CD14-positive monocyte (primary cell): ENCODE results near the gene PSMD13. TPM values are rescaled to one million over a fixed set of nuclear protein-coding genes. Genes with fewer than 3 reads are reported as not detected.

Source experiments
- DNase-seq, 3 donors: peaks; one replicate each; pipeline ENCODE4 v3.0.0-alpha.2; 2011 to 2022
- H2AFZ ChIP-seq: 2 replicates; pipeline ENCODE4 v1.6.0; 2012; ENCODE audit warnings: mild to moderate bottlenecking, low read depth, low read length, inconsistent platforms; ENCODE audit not compliant: insufficient read depth, poor library complexity, severe bottlenecking
- H3K27ac ChIP-seq, 2 donors: 1 replicate in 1 of 2; 2 replicates in 1 of 2; pipeline ENCODE4 v1.5.1; 2012 to 2013; ENCODE audit warnings: low read length in 2 of 2, control low read depth in 1 of 2, inconsistent platforms in 1 of 2, low read depth in 1 of 2, mild to moderate bottlenecking in 1 of 2
- H3K27me3 ChIP-seq, 2 donors: one replicate each; pipeline versions ENCODE4 v1.6.0 to v1.6.1; 2011 to 2013; ENCODE audit warnings: low read length in 2 of 2; ENCODE audit not compliant: control insufficient read depth in 2 of 2, insufficient read depth in 2 of 2
- H3K36me3 ChIP-seq, 2 donors: replicated peaks in 1 of 2; 1 replicate in 1 of 2; 2 replicates in 1 of 2; pipeline versions ENCODE4 v1.5.1 to v1.6.1; 2012 to 2013; ENCODE audit warnings: low read length in 2 of 2, control low read depth in 1 of 2, inconsistent platforms in 1 of 2, mild to moderate bottlenecking in 1 of 2; ENCODE audit not compliant: insufficient read depth in 2 of 2, control insufficient read depth in 1 of 2
- H3K4me1 ChIP-seq, 2 donors: 1 replicate in 1 of 2; 2 replicates in 1 of 2; pipeline versions ENCODE4 v1.5.1 to v1.6.1; 2012 to 2013; ENCODE audit warnings: low read length in 2 of 2, control low read depth in 1 of 2, inconsistent platforms in 1 of 2, mild to moderate bottlenecking in 1 of 2, moderate library complexity in 1 of 2; ENCODE audit not compliant: insufficient read depth in 2 of 2, control insufficient read depth in 1 of 2
- H3K4me2 ChIP-seq: replicated peaks from 2 replicates; pipeline ENCODE3; 2012; ENCODE audit warnings: low read length, moderate library complexity, mild to moderate bottlenecking; ENCODE audit not compliant: poor library complexity, severe bottlenecking; ENCODE audit errors: extremely low read depth
- H3K4me3 ChIP-seq, 3 experiments: fragments of 200-600 bp in 1 of 3; sonication (generic) in 1 of 3; replicated peaks in 1 of 3; 1 replicate in 2 of 3; 2 replicates in 1 of 3; pipeline ENCODE4 v1.5.1; 2011 to 2013; ENCODE audit warnings: low read length in 3 of 3, mild to moderate bottlenecking in 3 of 3, control low read depth in 2 of 3, low read depth in 2 of 3, inconsistent platforms in 1 of 3, moderate library complexity in 1 of 3
- H3K79me2 ChIP-seq: 2 replicates; pipeline ENCODE4 v1.6.0; 2012; ENCODE audit warnings: mild to moderate bottlenecking, control low read depth, inconsistent platforms, low read length, moderate library complexity; ENCODE audit not compliant: insufficient read depth
- H3K9ac ChIP-seq: 2 replicates; pipeline ENCODE4 v1.6.0; 2017; ENCODE audit warnings: low read length, mild to moderate bottlenecking; ENCODE audit not compliant: insufficient read depth, poor library complexity, severe bottlenecking
- H3K9me3 ChIP-seq, 2 donors: replicated peaks in 1 of 2; 1 replicate in 1 of 2; 2 replicates in 1 of 2; pipeline versions ENCODE4 v1.5.1 to v1.6.1; 2012 to 2013; ENCODE audit warnings: low read length in 2 of 2, control low read depth in 1 of 2; ENCODE audit not compliant: control insufficient read depth in 1 of 2, insufficient read depth in 1 of 2
- H4K20me1 ChIP-seq: 2 replicates; pipeline ENCODE4 v1.6.0; 2012; ENCODE audit warnings: mild to moderate bottlenecking, low read length, control low read depth, moderate library complexity; ENCODE audit not compliant: insufficient read depth
- H3K27ac Mint-ChIP-seq, 7 donors: one replicate each; pipeline ENCODE4 v1.8.0; 2020; ENCODE audit warnings: mild to moderate bottlenecking in 7 of 7, mixed read lengths in 7 of 7, moderate library complexity in 6 of 7, inconsistent platforms in 2 of 7
- H3K27me3 Mint-ChIP-seq, 3 donors: one replicate each; pipeline ENCODE4 v1.8.0; 2021 to 2022; ENCODE audit warnings: low read depth in 3 of 3, mild to moderate bottlenecking in 3 of 3, mixed read lengths in 3 of 3, moderate library complexity in 3 of 3, inconsistent platforms in 1 of 3
- H3K36me3 Mint-ChIP-seq, 2 donors: one replicate each; pipeline ENCODE4 v1.8.0; 2020; ENCODE audit warnings: mixed read lengths in 2 of 2, inconsistent platforms in 1 of 2, mild to moderate bottlenecking in 1 of 2
- H3K4me1 Mint-ChIP-seq: one replicate; pipeline ENCODE4 v1.8.0; 2020; ENCODE audit warnings: mild to moderate bottlenecking, mixed read lengths
- H3K4me3 Mint-ChIP-seq, 2 donors: one replicate each; pipeline ENCODE4 v1.8.0; 2020; ENCODE audit warnings: mild to moderate bottlenecking in 2 of 2, mixed read lengths in 2 of 2, moderate library complexity in 1 of 2
- H3K9me3 Mint-ChIP-seq, 7 donors: one replicate each; pipeline ENCODE4 v1.8.0; 2020 to 2022; ENCODE audit warnings: mixed read lengths in 7 of 7, mild to moderate bottlenecking in 6 of 7, moderate library complexity in 6 of 7, inconsistent platforms in 2 of 7
- CTCF ChIP-seq: fragments of 200-600 bp; IDR thresholded peaks from one replicate; pipeline ENCODE4 v1.8.0; 2022; ENCODE audit warnings: antibody characterized with exemption, mild to moderate bottlenecking
- WGBS: methylation state at CpG from one replicate; pipeline ENCODE4 v1.1.5; 2013; ENCODE audit warnings: missing lambda C conversion rate; ENCODE audit not compliant: insufficient coverage; 5-methylcytosine and 5-hydroxymethylcytosine counted together
- intact Hi-C, 2 donors: fragments of 100-400 bp; cut with micrococcal nuclease; formaldehyde crosslinking; loops; one replicate each; pipeline versions ENCODE4 v1.15.0 to v1.15.1; 2023
- polyA plus RNA-seq, 3 donors: library from polyadenylated mRNA; depleted of rRNA in 1 of 3; unstranded in 2 of 3; stranded (reverse) in 1 of 3; fragments of 300-500 nt in 2 of 3; fragments of >200 nt in 1 of 3; fragmentation: Illumina TruSeq in 2 of 3; gene quantifications; 1 replicate in 2 of 3; 2 replicates in 1 of 3; pipeline ENCODE4 v1.2.3, GENCODE V29; 2012 to 2021

PSMD13 gene
- polyA plus RNA-seq, 3 donors, result 136 to 272 (median 218) TPM

GRCh38 chr11:203945-204586, 32.7 kb upstream of the PSMD13 start:
- H3K4me1 Mint-ChIP-seq, result peaks cover 44% of the 10 kb centered on the region
- H3K27me3 Mint-ChIP-seq, result peaks cover 2 to 7% (median 4%) of the 10 kb centered on the region in 3 donors
- Histone ChIP-seq H2AFZ (no peak overlapping the region), H3K9ac (no peak overlapping the region), H3K4me1 (peaks cover 37 to 55% of the 10 kb centered on the region in 2 donors), H3K4me2 (no peak overlapping the region), H3K9me3 (no peaks in the 10 kb centered on the region), H3K36me3 (peaks cover 13 to 31% of the 10 kb centered on the region in 2 donors), H3K4me3 (no peak overlapping the region), H3K27me3 (no peaks in the 10 kb centered on the region), H3K79me2 (peaks cover 43% of the 10 kb centered on the region), H4K20me1 (peaks cover 44% of the 10 kb centered on the region), H3K27ac (no peak overlapping the region)
- peak overlapping the region in 1 of 7 donors; percentile 4 for H3K27ac Mint-ChIP-seq
- no peak for TF ChIP-seq CTCF
- H3K4me3 Mint-ChIP-seq, result no peak overlapping the region
- peak in 1 of 3 donors; percentile 3 for DNase-seq
- peaks cover 35 to 43% of the 10 kb centered on the region in 2 donors for H3K36me3 Mint-ChIP-seq
- 96% methylated on average over 4 of the region's 4 CpGs for WGBS
- H3K9me3 Mint-ChIP-seq, result peaks cover 0 to 2% (median 0%) of the 10 kb centered on the region in 7 donors
- intact Hi-C loops, result loop anchor here (5.0 to 10.0 kb wide), 2 partner anchors 33 to 301 kb away; partner anchors contain the start of genes PSMD13 (in 1 of the 2), RNH1 (in 1 of the 2) and SIRT3 (in 1 of the 2)

- Histone ChIP-seq H3K4me2 (no peak overlapping the region), H2AFZ (no peak overlapping the region), H3K9me3 (no peaks in the 10 kb centered on the region), H3K27ac (no peak overlapping the region), H4K20me1 (peaks cover 50% of the 10 kb centered on the region), H3K4me3 (no peak overlapping the region), H3K9ac (no peak overlapping the region), H3K36me3 (peaks cover 15 to 33% of the 10 kb centered on the region in 2 donors), H3K79me2 (peaks cover 49% of the 10 kb centered on the region), H3K27me3 (no peaks in the 10 kb centered on the region), H3K4me1 (peaks cover 43 to 61% of the 10 kb centered on the region in 2 donors)
- peak overlapping the region in 1 of 7 donors; percentile 4 for H3K27ac Mint-ChIP-seq
- 97% methylated on average over 10 of the region's 12 CpGs for WGBS
- H3K27me3 Mint-ChIP-seq, result peaks cover 2 to 7% (median 4%) of the 10 kb centered on the region in 3 donors
- H3K4me1 Mint-ChIP-seq, result peaks cover 48% of the 10 kb centered on the region
- DNase-seq, result peak in 1 of 3 donors; percentile 4
- H3K9me3 Mint-ChIP-seq, result peaks cover 0 to 2% (median 0%) of the 10 kb centered on the region in 7 donors
- intact Hi-C loops, result loop anchor here (5.0 to 10.0 kb wide), 3 partner anchors 33 to 300 kb away; partner anchors contain the start of genes PSMD13 (in 1 of the 2), RNH1 (in 1 of the 2) and SIRT3 (in 1 of the 2)
- no peak overlapping the region for H3K4me3 Mint-ChIP-seq
- no peak for TF ChIP-seq CTCF
- H3K36me3 Mint-ChIP-seq, result peaks cover 36 to 47% of the 10 kb centered on the region in 2 donors
Measured at GRCh38 chr11:204587-205109, 32.1 kb upstream of the PSMD13 start.
